ENCODE measurements around the gene ABHD16A.
A peak's percentile ranks its signal among the peaks of the same experiment; 100 is the strongest.

Gene ABHD16A

GRCh38 chr6:31741815-31742214 is 38.7 kb upstream of the ABHD16A start:
- no peak for TF ChIP-seq CTCF (conservative IDR thresholded peaks at IDR 0.05; ENCODE audit: low read depth, low read length)
- DNase-seq (ENCODE audit: low read depth): no peak
- H3K4me3 ChIP-seq (ENCODE audit: low read depth, low read length): no peak overlapping the region

GRCh38 chr6:31740397-31741223 is 37.5 kb upstream of the ABHD16A start:
- no peak for DNase-seq (ENCODE audit: low read depth)
- no peak for TF ChIP-seq CTCF (conservative IDR thresholded peaks at IDR 0.05; ENCODE audit: low read depth, low read length)
- peak overlapping the region; percentile 93 for H3K4me3 ChIP-seq (ENCODE audit: low read depth, low read length)

GRCh38 chr6:31739639-31740396 is 36.7 kb upstream of the ABHD16A start, which contains the start of gene MSH5:
MSH5 (plus strand) TSS chr6:31740005; CDS start chr6:31740467, 462 bp downstream.
- peak within 1 kb of the TSS; percentile 93 for H3K4me3 ChIP-seq (ENCODE audit: low read depth, low read length)
- peak; percentile 99 for DNase-seq (ENCODE audit: low read depth)
- no peak for TF ChIP-seq CTCF (conservative IDR thresholded peaks at IDR 0.05; ENCODE audit: low read depth, low read length)

- H3K4me3 ChIP-seq (ENCODE audit: low read depth, low read length): peak overlapping the region; percentile 13
- peak; percentile 40 for TF ChIP-seq CTCF (conservative IDR thresholded peaks at IDR 0.05; ENCODE audit: low read depth, low read length)
- DNase-seq (ENCODE audit: low read depth): peak; percentile 93
Observed at GRCh38 chr6:31737991-31738979, 35.2 kb upstream of the ABHD16A start.

- DNase-seq (ENCODE audit: low read depth): peak; percentile 53
- no peak for TF ChIP-seq CTCF (conservative IDR thresholded peaks at IDR 0.05; ENCODE audit: low read depth, low read length)
- peak overlapping the region; percentile 18 for H3K4me3 ChIP-seq (ENCODE audit: low read depth, low read length)
Observed at GRCh38 chr6:31737315-31737990, 34.3 kb upstream of the ABHD16A start.

DNA sequence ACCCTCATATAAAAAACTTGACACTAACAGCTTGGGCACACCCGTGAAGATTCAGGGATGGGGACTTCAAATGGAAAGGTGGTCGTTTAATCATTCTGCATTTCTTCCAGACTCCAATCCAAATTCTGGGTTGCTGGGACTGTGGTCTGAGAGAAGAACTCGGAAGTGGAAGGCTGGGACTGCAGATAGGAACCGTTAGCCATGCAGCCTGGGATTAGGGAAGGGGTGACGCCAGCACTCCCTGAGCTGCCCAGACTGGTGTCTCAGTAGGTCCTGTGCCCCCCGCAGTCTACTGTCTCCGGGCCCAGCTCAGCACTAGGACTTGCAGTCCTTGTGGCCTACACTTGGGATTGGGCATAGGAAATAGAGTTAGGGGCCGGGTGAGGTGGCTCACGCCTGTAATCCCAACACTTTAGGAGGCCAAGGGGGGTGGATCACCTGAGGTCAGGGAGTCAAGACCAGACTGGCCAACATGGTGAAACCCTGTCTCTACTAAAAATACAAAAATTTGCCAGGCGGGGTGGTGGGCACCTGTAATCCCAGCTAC is 33.7 kb upstream of the ABHD16A start:
- peak overlapping the region; percentile 91 for H3K4me3 ChIP-seq (ENCODE audit: low read depth, low read length)
- TF ChIP-seq CTCF (conservative IDR thresholded peaks at IDR 0.05; ENCODE audit: low read depth, low read length): no peak
- DNase-seq (ENCODE audit: low read depth): no peak
